NCI-H1092 treated with DMSO at 0.1 percent for 48 hours (cell line): ENCODE data around the gene SLC16A1.
"Not testable (repeated sequence)": the region's sequence is repeated elsewhere in the genome, so short reads cannot be mapped to it uniquely, and the experiment has no call there.

Experiments used
- DNase-seq: peaks from one replicate; lab custom pipeline; 2025; lab: John Stamatoyannopoulos, UW

Gene SLC16A1, protein sequence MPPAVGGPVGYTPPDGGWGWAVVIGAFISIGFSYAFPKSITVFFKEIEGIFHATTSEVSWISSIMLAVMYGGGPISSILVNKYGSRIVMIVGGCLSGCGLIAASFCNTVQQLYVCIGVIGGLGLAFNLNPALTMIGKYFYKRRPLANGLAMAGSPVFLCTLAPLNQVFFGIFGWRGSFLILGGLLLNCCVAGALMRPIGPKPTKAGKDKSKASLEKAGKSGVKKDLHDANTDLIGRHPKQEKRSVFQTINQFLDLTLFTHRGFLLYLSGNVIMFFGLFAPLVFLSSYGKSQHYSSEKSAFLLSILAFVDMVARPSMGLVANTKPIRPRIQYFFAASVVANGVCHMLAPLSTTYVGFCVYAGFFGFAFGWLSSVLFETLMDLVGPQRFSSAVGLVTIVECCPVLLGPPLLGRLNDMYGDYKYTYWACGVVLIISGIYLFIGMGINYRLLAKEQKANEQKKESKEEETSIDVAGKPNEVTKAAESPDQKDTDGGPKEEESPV

DNA sequence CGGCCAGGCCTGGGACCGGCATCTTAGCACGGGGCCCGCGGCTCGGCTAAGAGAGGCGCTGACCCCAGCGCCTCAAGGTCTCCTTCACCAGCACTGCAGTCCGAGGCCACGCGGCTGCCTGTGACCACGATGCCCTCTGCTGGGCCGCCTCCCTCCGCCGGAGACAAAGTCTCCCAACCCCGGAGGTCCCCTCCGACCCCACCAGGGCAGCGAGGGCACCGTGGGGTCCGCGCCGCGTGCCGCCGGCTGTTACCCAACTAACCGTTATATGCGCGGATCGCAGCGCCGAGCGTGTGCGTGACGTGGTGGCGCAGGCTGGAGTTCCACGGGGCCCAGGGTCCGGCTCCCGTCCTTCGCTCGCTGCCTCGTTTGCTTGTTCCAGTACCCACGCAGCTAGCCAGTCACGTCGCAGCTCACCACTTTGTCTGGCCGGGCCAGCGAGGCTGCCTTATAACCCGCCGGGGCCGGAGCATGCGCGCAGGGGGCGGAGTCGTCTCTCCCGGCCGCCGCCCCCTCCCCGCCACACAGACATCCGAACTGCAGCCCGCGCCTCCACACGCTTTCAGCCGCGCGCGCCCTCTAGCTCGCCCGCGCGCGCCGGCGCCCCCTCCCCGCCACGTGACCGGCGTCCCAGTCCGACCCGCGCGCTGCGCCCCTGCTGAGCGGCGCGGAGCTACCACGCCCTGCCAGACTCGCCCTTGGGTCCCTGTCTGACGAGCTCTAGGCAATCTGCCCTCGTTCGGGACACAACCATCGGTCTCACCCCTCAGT is at the start of gene SLC16A1:
SLC16A1 (minus strand) TSS at position 424 of the 771 bp plus-strand sequence. CDS start 26,888 bp downstream, outside the sequence.
- peak; percentile 92 for DNase-seq

DNA sequence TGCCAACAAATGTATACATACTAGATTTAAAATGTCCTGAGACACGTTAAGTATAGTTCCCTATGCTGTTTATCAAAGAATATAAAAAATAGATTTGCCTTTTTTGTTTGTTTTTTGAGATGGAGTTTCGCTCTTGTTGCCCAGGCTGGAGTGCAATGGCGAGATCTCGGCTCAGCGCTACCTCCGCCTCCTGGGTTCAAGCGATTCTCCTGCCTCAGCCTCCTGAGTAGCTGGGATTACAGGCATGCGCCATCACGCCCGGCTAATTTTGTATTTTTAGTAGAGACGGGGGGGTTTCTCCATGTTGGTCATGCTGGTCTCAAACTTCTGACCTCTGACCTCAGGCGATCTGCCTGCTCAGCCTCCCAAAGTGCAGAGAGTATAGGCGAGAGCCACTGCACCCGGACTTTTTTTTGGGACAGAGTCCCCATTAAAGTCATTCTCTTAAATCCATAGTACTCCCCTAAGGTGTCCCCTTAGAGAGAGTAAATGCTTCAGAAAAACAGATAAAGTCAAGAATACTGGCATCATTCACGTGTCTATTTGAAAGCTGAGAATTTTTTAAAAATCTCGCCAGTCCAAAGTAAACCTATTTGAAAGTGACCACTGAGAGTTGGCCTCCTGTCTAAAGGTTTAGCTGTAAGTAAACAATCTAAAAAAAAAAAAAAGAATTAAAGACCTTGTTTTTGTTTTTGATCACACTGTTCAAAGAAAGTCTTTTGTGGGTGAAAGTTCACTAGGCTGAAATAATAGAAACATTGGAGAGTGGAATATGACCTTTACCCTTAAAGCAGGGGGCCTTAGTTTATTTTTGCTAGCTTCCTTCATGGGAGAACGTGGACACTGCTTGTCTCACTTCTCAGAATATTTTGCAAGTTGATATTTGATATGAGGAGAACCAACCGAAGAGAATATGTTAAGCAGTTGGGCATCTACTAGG is 48.0 kb upstream of the SLC16A1 start:
- no peak for DNase-seq

DNA sequence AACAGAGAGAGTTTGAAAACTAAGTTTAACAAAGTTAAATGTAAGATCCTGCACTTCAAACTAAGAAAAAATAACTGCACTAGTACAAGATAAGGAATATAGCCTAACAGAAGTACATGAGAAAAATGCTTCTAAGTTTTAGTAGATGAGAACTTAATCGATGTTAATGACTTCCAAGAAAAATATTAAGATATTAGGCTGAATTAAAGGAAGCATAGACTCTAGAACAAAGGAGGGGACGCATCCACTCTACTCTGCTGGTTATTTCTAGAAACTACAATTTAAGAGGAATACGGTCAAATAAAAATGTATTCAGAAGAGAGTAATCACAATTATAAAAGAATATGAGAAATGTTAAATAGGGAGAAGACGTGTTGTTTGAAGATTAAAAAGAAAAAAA is 46.3 kb upstream of the SLC16A1 start:
- DNase-seq: no peak

DNA sequence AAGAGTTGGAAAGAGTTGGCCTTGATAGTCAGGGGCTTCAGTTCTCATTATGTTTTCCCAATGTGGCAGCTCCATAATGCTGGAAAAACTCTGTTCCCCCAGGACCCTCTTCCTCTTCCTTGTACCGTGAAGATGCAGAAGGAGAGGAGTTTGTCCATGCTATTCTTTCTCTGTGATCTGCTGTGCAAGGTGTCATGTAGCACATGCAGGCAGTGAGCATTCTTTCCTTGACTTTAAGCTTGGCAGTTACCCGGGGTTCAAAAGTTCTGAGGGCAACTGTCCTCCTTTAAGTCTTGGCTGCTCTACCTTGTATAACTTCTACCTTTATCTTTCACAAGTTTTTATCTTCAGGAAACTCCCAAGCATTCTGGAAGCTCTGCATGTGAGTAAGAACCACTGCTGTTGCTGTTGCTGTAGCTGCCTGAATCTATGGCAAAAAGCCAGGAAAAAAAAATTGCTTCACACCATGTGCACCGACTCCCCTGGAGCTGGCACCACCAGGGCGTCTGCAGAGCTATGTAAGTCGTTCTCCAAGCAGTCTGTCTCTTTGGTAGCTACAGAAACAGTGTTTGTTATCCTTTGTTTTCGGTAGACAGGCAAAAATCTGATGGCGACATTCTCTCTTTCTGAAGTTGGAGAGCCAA is 42.7 kb upstream of the SLC16A1 start:
- DNase-seq: no peak

DNA sequence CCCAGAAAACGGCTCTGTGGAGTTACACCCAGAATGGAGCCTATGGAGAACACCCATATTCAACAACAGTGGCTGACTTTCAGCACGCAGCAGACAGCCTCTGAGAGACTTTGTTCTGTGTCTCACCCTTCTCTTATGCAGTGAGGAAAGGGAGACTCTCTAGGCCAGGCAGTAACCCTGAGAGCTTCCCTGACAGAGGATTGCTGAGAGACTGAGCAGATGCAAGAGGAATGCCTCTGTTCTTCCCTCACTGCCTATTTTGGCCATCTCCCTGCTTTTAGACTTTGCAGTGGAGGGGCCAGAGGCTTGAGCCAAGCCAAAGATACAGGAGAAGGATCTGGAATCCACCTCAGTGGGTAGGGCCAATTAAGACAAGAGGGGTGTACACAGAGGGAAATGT is 41.8 kb upstream of the SLC16A1 start:
- no peak for DNase-seq

DNA sequence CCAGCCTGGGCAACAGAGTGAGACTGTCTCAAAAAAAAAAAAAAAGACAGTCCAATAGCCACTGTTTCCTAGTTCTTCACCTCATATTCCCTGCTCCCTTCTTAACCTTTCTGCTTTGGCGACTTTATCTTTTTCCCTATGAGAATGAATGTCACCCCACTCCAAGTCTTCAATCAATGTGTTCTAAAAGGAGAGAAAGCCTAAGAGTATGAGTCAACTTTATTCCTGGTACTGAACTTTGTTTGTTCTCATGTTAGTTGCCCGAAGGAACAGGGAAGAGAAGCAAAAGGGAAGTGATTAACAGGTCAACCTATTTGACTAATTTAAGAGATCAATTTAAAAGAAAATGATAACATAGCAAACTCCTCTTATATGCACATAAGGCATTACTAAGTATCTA is 39.9 kb upstream of the SLC16A1 start:
- DNase-seq: no peak

DNA sequence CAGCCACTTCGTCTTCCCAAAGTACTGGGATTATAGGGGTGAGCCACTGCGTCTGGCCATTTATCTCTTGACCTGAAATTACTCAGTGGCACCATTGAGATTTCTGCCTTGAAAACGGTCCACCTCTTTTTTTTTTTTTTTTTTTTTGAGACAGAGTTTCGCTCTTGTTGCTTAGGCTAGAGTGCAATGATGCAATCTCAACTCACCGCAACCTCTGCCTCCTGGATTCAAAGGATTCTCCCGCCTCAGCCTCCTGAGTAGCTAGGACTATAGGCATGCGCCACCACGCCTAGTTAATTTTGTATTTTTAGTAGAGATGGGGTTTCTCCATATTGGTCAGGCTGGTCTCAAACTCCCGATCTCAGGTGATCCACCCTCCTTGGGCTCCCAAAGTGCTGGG is 39.0 kb upstream of the SLC16A1 start:
- not testable (repeated sequence) for DNase-seq

DNA sequence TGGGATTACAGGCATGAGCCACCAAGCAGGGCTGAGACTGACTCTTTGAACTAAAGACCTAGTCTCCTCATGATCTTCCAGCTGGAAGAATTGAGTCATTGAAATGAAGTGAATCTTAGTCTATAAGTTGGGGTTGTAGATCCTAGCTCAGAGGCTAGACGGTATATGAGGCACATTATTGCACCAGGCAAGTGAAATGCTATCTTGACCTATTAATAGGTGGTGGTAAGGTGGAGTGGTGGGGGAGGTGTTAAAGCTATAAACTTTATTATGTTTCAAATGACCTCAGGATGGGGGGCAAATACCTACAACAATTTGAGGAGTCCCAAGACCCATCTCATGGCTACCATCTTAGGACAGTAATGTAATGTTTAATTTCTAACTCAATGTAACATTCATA is 36.8 kb upstream of the SLC16A1 start:
- no peak for DNase-seq

DNA sequence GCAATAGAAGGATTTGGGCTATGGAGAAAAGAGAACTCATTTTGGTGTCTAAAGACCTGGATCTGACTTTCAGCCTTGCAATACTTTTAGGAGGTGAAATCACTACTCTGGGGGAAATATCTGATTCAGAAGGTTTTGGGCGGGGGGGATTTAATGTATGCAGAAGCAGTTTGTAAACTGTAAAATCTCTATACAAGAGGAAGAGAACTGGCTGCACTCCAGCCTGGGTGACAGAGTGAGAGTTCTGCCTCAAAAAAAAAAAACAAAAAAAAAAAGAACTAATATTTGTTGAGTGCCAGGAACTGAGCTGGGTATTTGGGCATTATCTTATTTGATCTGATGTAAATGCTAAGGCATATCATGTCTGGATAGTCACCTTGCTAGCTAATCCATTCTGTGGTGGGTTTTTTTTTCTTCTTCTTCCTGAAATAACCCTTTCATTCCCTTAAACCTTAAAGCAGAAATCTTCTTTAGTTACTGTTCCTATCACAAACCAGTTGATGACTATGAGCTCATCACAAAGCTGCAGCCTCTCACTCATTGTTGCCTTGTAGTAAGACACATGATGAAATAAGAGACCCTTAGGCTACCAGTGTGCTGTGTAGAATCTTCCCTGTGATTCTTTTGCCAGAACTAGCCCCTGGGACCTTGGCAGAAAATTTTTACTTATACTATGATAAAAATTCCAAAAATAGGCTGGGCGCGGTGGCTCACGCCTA is 35.6 kb upstream of the SLC16A1 start:
- no peak for DNase-seq

DNA sequence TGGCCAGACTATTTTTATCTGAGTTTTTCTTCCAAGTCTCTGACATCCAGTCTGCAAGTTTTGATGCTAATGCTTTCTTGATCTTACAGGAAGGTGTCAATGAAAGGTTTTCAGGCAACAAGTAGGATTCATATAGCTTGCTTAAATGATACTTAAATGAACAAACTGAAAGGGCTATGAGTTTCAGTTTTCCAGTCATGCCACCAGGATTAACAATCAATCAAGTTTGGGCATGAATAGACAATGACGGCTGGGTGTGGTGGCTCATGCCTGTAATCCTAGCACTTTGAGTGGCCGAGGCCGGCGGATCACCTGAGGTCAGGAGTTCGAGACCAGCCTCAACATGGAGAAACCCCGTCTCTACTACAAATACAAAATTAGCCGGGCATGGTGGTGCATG is 34.3 kb upstream of the SLC16A1 start:
- DNase-seq: no peak

DNA sequence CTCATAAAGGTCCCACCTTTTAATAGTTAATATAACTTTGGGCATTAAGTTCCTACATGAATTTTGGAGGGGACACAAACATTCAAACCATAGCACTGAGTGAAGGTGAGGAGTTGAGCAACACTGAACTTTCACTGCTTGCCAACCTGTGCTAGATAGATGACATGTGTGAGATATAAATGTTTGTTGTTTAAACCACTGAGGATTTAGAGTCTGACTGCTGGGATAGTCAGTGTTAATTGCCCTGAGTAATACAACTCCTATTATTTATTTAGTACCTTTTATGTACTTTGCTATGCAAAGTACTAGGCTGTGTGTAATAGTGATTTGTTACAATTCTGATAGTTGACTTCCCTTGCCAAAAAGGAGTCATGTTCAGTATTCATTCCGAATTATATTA is 32.4 kb upstream of the SLC16A1 start:
- no peak for DNase-seq

DNA sequence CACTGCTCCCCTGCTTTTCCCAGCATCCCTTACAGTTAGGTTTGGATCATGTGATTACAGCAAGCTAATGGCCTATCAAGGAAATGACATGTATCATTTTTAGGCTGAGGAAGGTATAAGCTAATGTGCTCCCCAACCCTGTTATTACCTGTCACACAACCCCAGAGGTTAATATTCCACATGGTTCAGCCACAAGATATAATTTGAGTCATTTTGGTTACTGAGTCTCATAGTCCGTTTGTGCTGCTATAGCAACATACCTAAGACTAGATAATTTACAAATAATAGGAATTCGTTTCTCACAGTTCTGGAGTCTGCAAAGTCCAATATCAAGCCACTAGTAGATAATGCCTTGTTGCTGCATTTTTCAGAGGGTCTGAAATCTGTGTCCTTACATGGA is 29.1 kb upstream of the SLC16A1 start:
- no peak for DNase-seq

DNA sequence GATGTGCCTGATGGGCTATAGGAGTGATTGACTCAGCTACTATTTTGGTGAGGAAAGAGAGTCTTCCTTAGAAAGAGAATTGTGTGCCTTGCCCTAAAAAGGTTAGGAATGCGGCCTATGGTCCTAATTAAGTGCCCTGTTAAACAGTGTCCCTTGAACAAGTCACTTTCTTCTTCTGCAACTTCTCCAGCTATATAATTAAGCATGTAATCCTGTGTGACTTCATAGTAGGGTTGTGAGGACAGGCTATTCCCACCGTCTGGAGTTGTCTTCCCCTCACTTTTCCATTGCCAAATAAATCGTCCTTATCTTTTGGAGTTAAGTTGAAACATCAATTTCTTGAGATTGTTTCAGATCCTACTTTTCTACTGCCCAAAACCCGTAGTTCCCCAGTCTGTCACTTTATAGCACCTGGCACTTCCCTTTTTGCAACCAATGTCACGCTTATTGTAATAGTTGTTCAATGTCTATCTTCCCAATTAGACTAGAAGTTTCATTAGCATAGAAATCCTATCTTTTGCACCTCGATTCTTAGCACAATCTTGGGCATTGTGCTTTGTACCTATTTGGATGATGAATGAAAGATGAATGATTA is 27.6 kb upstream of the SLC16A1 start:
- DNase-seq: no peak

DNA sequence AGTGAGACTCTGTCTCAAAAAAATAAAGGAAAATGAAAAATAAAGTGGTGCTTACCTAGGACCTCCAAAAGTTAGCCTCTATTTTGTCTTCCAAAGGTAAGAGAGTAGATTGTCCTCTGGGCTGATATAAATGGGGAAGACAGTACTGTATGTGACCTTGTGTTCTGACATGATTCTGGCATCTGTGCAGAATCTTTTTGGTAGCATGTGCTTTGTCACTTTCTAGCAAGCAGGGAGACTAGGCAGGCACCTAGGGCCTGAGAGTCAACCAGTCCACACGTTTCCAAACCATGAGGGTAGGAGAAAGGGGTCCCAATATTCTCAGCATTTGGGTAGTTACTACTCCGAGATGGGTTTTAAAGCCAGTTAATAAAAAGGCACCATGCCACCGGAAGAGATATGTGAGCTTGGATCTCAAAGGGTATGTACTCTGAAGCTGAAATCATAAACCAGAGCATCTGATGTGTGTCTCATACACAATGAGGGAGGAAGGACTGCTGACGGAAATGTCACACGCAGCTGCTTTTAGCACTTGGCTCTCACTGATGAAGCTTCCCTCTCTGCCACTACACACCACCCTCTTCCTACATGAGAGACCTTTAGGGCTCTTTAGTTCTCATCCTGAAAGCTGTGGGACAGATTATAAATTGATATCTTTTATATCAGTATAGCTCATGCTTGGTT is 27.0 kb upstream of the SLC16A1 start:
- DNase-seq: no peak

DNA sequence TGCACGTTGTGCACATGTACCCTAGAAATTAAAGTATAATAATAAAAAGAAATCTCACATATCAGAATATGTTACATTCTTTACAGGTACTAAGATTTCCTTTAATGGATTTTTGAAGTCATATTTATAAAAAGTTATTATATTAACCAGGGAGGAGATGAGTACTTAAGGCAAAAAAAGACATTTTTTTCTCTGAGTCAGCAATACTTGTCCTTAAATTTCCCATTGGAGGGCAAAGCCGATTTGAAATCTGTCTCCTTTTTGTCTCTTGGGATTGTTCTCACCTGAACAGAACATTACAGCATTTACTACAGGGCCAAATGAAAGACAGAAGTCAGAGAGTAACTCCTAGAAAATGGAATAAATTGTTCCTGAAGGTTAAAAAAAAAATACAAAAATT is 26.3 kb upstream of the SLC16A1 start:
- DNase-seq: no peak

DNA sequence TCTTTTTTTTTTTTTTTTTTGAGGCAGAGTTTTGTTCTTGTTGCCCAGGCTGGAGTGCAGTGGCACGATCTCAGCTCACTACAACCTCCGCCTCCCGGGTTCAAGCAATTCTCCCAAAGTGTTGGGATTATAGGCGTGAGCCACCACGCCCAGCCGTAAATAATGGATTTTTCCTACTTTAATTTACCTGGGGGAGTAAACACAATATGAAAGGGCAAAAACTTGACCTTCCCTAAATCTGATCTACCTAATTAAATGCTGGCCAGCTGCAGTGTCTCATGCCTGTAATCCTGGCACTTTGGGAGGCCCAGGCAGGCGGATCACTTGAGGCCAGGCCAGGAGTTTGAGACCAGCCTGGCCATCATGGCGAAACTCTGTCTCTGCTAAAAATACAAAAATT is 25.8 kb upstream of the SLC16A1 start:
- not testable (repeated sequence) for DNase-seq

DNA sequence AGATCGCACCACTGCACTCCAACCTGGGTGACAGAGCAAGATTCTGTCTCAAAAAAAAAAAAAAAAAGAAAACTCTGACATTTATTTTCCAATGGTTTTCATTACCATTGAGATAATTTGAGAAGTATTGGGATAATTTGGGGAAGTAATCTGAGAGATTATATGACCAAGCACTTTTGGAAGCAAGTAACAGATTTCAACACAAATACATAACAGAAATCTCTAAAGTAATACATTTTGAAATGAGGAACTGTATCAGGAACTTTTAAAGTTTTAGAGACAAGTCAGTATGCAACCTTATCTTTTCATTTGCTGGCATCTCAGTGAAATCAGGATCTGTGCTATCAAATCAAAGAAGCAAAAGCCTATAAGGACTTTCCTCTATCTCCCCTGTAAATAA is 25.4 kb upstream of the SLC16A1 start:
- DNase-seq: no peak

DNA sequence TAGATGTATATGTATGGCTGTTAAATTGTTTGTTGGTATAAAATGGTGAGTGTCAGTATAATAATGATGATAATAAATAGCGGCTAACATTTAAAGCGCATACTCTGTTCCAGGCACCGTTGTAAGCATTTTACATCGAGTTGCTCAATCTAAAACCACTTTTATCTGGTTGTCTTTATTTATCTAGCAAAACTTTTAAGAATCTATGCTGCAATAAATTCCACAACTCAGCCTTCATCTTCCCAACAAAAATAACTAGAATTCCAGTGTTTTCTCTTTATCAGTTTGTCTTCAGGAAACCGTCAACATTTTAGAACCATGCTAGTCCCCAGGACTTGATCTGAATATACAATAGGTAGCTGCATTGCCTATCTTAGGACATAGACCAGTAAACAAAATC is 19.3 kb upstream of the SLC16A1 start:
- no peak for DNase-seq

DNA sequence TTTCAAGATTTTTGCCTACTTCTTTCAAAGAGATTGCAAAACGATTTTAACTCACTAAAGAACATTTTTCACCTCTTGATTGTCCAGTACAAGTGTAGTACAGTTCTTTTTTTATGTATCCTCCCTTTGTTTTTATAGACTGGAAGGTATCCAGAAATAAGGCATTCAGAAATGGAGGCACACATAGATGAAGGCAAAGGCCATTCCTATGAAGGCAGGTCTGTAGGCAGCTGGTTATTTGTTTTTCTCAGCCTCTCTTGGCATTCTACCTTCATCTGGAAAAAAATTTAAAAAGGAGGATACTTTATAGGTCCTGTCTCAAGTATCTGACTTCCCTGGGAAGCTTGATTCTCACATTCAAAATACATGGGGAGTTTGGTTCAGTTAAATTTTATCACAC is 18.6 kb upstream of the SLC16A1 start:
- no peak for DNase-seq

DNA sequence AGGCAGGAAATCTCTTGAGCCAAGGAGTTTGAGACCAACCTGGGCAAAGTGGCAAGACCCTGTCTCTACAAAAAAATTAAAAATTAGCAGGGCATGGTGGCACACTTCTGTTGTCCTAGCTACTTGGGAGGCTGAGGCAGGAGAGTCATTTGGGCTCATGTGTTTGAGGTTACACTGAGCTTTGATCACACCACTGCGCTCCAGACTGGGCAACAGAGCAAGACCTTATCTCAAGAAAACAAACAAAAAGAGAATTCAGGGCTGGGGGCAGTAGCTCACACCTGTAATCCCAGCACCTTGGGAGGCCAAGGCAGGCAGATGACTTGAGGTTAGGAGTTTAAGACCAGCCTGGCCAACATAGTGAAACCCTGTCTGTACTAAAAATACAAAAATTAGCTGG is 17.8 kb upstream of the SLC16A1 start:
- DNase-seq: no peak
